ENCODE measurements around the gene GAD1.

The GAD1 gene

GRCh38 chr2:170831115-170831514 is 14.4 kb downstream of the GAD1 start:
- Histone ChIP-seq H3K4me1 (ENCODE audit: insufficient read depth, low read length, poor library complexity, severe bottlenecking) (peaks cover 9% of the 10 kb centered on the region), H2AFZ (ENCODE audit: low read length) (no peak overlapping the region), H4K20me1 (ENCODE audit: insufficient read depth, low read length, poor library complexity, severe bottlenecking) (no peaks in the 10 kb centered on the region), H3K9me3 (ENCODE audit: insufficient read depth, low read depth, low read length) (no peaks in the 10 kb centered on the region), H3K9ac (ENCODE audit: low read depth, low read length, poor library complexity, severe bottlenecking) (no peak overlapping the region), H3F3A (ENCODE audit: low read depth) (no peaks in the 10 kb centered on the region), H3K27me3 (ENCODE audit: insufficient read depth, low read length, poor library complexity, severe bottlenecking) (peaks cover 1% of the 10 kb centered on the region), H3K79me2 (ENCODE audit: insufficient read depth, low read length) (no peaks in the 10 kb centered on the region), H3K4me3 (ENCODE audit: low read length, poor library complexity, severe bottlenecking) (no peak overlapping the region), H3K9me2 (replicated peaks; ENCODE audit: low read depth, low read length) (no peaks in the 10 kb centered on the region), H3K4me2 (ENCODE audit: low read depth, low read length, poor library complexity, severe bottlenecking) (no peak overlapping the region), H3K36me3 (ENCODE audit: insufficient read depth, low read length) (no peaks in the 10 kb centered on the region)
- TF ChIP-seq EZH2phosphoT487 (IDR thresholded peaks at IDR 0.05; ENCODE audit: borderline replicate concordance) (no peak), CTCF (conservative IDR thresholded peaks at IDR 0.05; ENCODE audit: low read length) (no peak)

- H4K20me1 ChIP-seq (ENCODE audit: insufficient read depth, low read length, poor library complexity, severe bottlenecking): no peaks in the 10 kb centered on the region
- H3K9me2 ChIP-seq (replicated peaks; ENCODE audit: low read depth, low read length): no peaks in the 10 kb centered on the region
- H3K4me2 ChIP-seq (ENCODE audit: low read depth, low read length, poor library complexity, severe bottlenecking): no peak overlapping the region
- H3K79me2 ChIP-seq (ENCODE audit: insufficient read depth, low read length): no peaks in the 10 kb centered on the region
- H3F3A ChIP-seq (ENCODE audit: low read depth): no peaks in the 10 kb centered on the region
- H3K4me1 ChIP-seq (ENCODE audit: insufficient read depth, low read length, poor library complexity, severe bottlenecking): no peaks in the 10 kb centered on the region
- no peaks in the 10 kb centered on the region for H3K9me3 ChIP-seq (ENCODE audit: insufficient read depth, low read depth, low read length)
- H3K9ac ChIP-seq (ENCODE audit: low read depth, low read length, poor library complexity, severe bottlenecking): no peak overlapping the region
- H3K27me3 ChIP-seq (ENCODE audit: insufficient read depth, low read length, poor library complexity, severe bottlenecking): peaks cover 30% of the 10 kb centered on the region
- TF ChIP-seq EZH2phosphoT487 (IDR thresholded peaks at IDR 0.05; ENCODE audit: borderline replicate concordance): no peak
- no peak for TF ChIP-seq CTCF (conservative IDR thresholded peaks at IDR 0.05; ENCODE audit: low read length)
- no peak overlapping the region for H2AFZ ChIP-seq (ENCODE audit: low read length)
- H3K4me3 ChIP-seq (ENCODE audit: low read length, poor library complexity, severe bottlenecking): no peak overlapping the region
- H3K36me3 ChIP-seq (ENCODE audit: insufficient read depth, low read length): no peaks in the 10 kb centered on the region
Measured at GRCh38 chr2:170836027-170836426, 19.3 kb downstream of the GAD1 start.

- Histone ChIP-seq H3K79me2 (ENCODE audit: insufficient read depth, low read length) (no peaks in the 10 kb centered on the region), H3F3A (ENCODE audit: low read depth) (no peaks in the 10 kb centered on the region), H4K20me1 (ENCODE audit: insufficient read depth, low read length, poor library complexity, severe bottlenecking) (no peaks in the 10 kb centered on the region), H3K9me2 (replicated peaks; ENCODE audit: low read depth, low read length) (no peaks in the 10 kb centered on the region), H3K4me3 (ENCODE audit: low read length, poor library complexity, severe bottlenecking) (no peak overlapping the region), H3K9me3 (ENCODE audit: insufficient read depth, low read depth, low read length) (no peaks in the 10 kb centered on the region), H2AFZ (ENCODE audit: low read length) (no peak overlapping the region), H3K4me2 (ENCODE audit: low read depth, low read length, poor library complexity, severe bottlenecking) (no peak overlapping the region), H3K27me3 (ENCODE audit: insufficient read depth, low read length, poor library complexity, severe bottlenecking) (peaks cover 50% of the 10 kb centered on the region), H3K4me1 (ENCODE audit: insufficient read depth, low read length, poor library complexity, severe bottlenecking) (peaks cover 23% of the 10 kb centered on the region), H3K36me3 (ENCODE audit: insufficient read depth, low read length) (no peaks in the 10 kb centered on the region), H3K9ac (ENCODE audit: low read depth, low read length, poor library complexity, severe bottlenecking) (no peak overlapping the region)
- no peak for TF ChIP-seq EZH2phosphoT487 (IDR thresholded peaks at IDR 0.05; ENCODE audit: borderline replicate concordance)
- TF ChIP-seq CTCF (conservative IDR thresholded peaks at IDR 0.05; ENCODE audit: low read length): no peak
Measured at GRCh38 chr2:170840717-170841210, 24.1 kb downstream of the GAD1 start.
